ENCODE measurements around the gene MYO18B. TPM values are rescaled to one million over a fixed set of nuclear protein-coding genes. Genes with fewer than 3 reads are reported as not detected.

Gene MYO18B
- total RNA-seq, 1 experiment from 2014 or later: not detected

- peak; percentile 2 for DNase-seq (ENCODE audit: low spot score)
These were observed 305.9 kb downstream of the MYO18B start for GRCh38 chr22:26047920-26048319.

- no peak for DNase-seq (ENCODE audit: low spot score)
These were observed 308.1 kb downstream of the MYO18B start for GRCh38 chr22:26050079-26050478.

- no peak for DNase-seq (ENCODE audit: low spot score)
These were observed 311.8 kb downstream of the MYO18B start for GRCh38 chr22:26053737-26054316.

- no peak for DNase-seq (ENCODE audit: low spot score)
These were observed 313.0 kb downstream of the MYO18B start for GRCh38 chr22:26054841-26055605.

- no peak for DNase-seq (ENCODE audit: low spot score)
These were observed 313.7 kb downstream of the MYO18B start for GRCh38 chr22:26055693-26056092.

GRCh38 chr22:26056455-26057200 is 314.6 kb downstream of the MYO18B start:
- no peak for DNase-seq (ENCODE audit: low spot score)

- DNase-seq (ENCODE audit: low spot score): no peak
These were observed 315.7 kb downstream of the MYO18B start for GRCh38 chr22:26057731-26058130.

GRCh38 chr22:26064048-26064447 is 322.1 kb downstream of the MYO18B start:
- DNase-seq (ENCODE audit: low spot score): no peak

- no peak for DNase-seq (ENCODE audit: low spot score)
These were observed 323.9 kb downstream of the MYO18B start for GRCh38 chr22:26065847-26066246.

- DNase-seq (ENCODE audit: low spot score): no peak
These were observed 324.5 kb downstream of the MYO18B start for GRCh38 chr22:26066534-26066933.

GRCh38 chr22:26068571-26068970 is 326.6 kb downstream of the MYO18B start:
- DNase-seq (ENCODE audit: low spot score): no peak

- no peak for DNase-seq (ENCODE audit: low spot score)
These were observed 330.6 kb downstream of the MYO18B start for GRCh38 chr22:26072621-26073020.

GRCh38 chr22:26075251-26075650 is 333.3 kb downstream of the MYO18B start:
- no peak for DNase-seq (ENCODE audit: low spot score)

GRCh38 chr22:26079009-26079408 is 337.0 kb downstream of the MYO18B start:
- no peak for DNase-seq (ENCODE audit: low spot score)

Other genes with a start within 250 kb of the MYO18B start
- gene GRK3, start 177.5 kb upstream of the MYO18B start, total RNA-seq (2014; rRNA removed; shearing (Covaris generic)): 2.2 and 3.6 TPM in 2 replicates